NCI-H2196 treated with DMSO at 0.1 percent for 48 hours (cell line): Measurements from ENCODE around the gene PHYHD1.
"Not testable (repeated sequence)": the region's sequence is repeated elsewhere in the genome, so short reads cannot be mapped to it uniquely, and the experiment has no call there.

Experiments
- DNase-seq: peaks from one replicate; lab custom pipeline; 2025; ENCODE audit not compliant: unreplicated experiment; lab: John Stamatoyannopoulos, UW

Gene PHYHD1

DNA sequence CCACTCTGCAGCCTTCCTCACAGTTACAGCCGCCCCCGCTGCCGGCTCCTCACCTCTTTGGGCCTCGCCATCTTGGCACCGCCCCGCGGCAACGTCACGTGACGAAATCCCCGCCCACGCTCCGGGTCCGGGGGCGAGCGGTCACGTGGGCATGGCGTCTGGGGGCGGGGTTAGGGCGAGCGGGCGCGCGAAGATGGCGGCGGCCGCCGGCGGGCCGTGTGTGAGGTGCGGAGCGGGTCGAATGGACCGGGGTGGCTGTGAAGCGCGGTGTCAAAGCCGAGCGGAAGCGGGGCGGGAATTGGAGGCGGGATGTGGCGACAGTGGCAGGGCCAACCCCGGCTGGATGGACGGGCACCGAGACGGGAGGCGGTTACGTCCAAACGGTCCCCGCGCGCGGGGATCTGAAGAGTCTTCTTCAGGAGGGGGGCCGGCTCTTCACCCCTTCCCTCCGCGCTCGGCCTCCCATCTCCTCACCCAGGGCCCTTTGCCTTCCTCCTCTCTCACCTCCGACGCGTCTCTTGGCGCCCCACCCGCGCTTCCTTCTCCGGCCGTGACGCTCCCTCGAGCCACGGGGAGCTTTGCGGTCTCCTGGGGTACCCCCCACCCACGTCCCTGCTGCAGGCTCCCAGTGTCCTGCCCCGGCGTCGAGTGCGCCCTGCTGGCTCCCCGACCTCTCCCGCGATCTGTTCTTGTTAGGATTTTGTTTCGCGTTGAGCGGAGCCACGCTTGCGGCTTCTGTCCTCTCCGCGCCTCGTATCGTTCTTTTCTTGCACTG, 26.9 kb downstream of the PHYHD1 start, which contains the start of the genes DOLK and NUP188:
DOLK (minus strand) TSS at position 77 of the 775 bp plus-strand sequence. CDS start 300 bp downstream, outside the sequence.
NUP188 (plus strand) TSS at position 173 of the 775 bp plus-strand sequence; CDS start at position 194, 21 bp downstream.
- peak; percentile 82 for DNase-seq

DNA sequence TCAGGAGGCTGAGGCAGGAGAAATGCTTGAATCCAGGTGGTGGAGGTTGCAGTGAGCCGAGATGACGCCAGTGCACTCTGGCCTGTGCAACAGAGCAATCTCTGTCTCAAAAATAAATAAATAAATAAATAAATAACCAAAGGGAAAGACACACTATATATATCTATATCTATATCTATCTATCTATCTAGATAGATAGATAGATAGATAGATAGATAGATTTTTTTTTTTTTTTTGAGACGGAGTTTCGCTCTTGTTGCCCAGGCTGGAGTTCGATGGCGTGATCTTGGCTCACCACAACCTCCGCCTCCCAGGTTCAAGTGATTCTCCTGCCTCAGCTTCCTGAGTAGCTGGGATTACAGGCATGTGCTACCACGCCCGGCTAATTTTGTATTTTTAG, 40.6 kb downstream of the PHYHD1 start:
- not testable (repeated sequence) for DNase-seq

DNA sequence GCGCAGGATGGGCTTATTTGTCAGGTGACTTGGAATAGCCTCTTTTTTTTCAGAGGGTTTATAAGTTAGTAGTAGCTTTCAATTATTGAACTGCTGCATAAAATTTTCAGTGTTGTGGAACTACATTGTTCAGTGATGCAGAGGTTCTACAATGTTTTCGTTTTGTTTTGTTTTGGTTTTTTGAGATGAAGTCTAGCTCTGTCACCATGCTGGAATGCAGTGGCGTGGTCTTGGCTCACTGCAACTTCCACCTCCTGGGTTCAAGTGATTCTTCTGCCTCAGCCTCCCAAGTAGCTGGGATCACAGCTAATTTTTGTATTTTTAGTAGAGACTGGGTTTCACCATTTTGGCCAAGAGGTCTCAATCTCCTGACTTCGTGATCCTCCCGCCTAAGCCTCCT, 48.7 kb downstream of the PHYHD1 start:
- DNase-seq, result no peak

DNA sequence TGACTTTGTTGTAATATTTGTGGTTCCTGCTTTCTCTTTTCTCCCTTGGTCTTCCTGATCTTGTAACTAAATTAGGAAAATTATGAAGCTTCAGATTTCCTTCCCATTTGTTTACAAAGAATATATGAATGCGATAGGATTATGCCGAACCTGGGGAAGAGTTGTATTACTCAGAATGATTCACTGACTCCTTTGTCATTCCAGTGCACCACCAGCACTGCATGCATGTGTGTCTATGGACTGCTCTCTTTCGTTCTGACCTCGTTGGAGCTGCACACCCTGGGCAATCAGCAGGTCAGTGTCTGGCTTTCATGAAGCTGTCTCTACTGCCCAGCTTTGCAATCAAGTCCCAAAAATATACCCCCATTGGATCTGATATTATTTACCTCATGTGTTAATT, 52.2 kb downstream of the PHYHD1 start:
- no peak for DNase-seq

DNA sequence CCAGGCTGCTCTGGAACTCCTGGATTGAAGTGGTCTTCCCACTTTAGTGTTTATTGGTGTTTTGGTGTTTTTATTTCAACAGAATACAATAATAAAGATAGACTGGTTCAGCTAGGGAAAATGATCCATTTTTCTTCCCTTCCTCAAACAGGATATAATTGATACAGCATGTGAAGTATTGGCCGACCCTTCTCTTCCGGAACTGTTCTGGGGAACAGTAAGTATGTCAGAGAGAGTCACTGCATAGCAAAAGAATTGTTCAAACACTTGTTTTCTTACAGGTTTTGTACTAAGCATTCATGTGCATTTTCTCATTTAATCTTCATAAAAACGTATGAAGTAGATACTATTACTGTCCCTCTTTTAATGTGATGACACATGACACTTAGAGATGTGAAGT, 58.3 kb downstream of the PHYHD1 start:
- DNase-seq, result no peak

DNA sequence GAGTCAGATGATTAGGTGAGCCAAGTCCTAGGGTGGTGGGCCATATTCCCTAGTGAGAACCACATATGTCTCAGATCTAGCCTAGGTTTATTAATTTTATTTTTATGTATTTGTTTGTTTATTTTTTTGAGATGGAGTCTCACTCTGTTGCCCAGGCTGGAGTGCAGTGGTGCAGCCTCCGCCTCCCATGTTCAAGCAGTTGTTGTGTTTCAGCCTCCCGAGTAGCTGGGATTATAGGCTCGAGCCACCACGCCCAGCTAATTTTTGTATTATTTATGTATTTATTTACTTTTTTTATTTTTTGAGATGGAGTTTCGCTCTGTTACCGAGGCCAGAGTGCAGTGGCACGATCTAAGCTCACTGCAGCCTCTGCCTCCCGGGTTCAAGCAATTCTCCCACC, 62.8 kb downstream of the PHYHD1 start:
- no peak for DNase-seq

DNA sequence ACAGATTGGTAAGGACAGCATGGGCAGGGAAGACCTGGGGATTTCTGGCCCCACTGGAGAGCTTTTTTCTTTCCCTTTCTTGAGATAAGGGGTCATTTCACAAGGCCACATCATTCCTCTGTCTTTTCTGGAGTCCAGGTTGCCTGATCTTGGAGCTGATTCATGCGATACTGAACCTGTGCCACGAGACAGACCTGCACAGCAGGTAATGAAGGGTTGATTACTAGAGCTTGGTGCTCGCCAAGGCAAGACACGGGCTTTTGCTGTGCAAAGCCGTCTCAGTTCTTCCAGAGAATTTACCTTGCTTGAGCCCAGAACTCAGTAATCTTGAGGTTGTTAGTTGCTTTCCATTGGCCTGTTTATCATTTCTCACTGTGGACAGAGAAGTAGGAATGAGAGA, 65.9 kb downstream of the PHYHD1 start:
- no peak for DNase-seq

DNA sequence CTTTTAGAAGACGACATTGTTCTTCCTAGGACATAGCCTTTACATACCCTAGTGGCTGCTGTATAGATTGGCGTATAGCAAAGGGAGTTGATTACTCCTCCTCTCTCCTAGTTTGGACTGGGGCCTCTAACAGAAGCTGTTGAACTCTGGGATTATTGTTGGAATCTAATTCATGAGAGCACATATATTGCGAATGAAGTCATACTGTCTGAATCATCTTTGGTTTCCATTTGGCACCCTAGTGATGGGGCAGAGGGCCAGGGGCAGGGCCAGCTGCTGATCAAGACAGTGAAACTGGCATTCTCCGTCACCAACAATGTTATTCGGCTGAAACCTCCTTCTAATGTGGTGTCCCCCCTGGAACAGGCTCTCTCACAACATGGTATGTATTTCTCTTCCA, 67.0 kb downstream of the PHYHD1 start:
- DNase-seq, result no peak
